SK-N-MC (cell line): Measurements from ENCODE around the gene SECISBP2.

ENCODE experiments used
- EZH2 ChIP-seq: fragments of 200-600 bp; sonication (generic); IDR thresholded peaks from one replicate; pipeline ENCODE4 v1.6.1; 2017; ENCODE audit warnings: antibody characterized with exemption
- FOXP2 ChIP-seq: optimal IDR thresholded peaks from 2 replicates; pipeline ENCODE3; 2011; ENCODE audit warnings: mild to moderate bottlenecking, moderate library complexity; ENCODE audit not compliant: insufficient read depth; ENCODE audit errors: extremely low read length, control extremely low read depth
- POLR2AphosphoS5 ChIP-seq: IDR thresholded peaks from 2 replicates; pipeline ENCODE4 v1.6.1; 2012; ENCODE audit warnings: mild to moderate bottlenecking, low read depth, low read length, borderline replicate concordance

DNA sequence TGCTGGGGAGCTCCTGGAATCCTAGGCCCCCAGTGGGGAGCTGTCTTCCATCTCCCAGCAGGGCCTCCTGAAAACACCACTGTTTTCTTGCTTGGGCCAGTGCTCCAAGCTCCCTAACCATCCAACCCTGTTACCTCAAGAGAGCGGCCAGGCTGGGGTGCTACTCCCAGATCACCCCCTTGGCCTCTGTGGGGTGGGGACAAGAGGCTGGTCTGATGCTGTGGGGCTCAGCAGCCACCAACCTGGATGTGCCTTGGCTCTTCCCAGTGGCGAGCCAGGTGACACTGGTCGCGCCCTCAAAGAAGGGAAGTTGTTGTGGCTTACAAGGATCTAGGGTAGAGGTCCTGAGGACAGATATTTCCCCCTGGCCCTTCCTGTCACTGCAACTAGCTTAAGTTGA is 49.0 kb downstream of the SECISBP2 start:
- no peak for TF ChIP-seq EZH2
- TF ChIP-seq POLR2AphosphoS5 = no peak
- no peak for TF ChIP-seq FOXP2
